ENCODE results near the gene SLC25A13. TPM values are rescaled to one million over a fixed set of nuclear protein-coding genes. Genes with fewer than 3 reads are reported as not detected.

The SLC25A13 gene
- total and polyA plus RNA-seq, 2 experiments from 2014 or later = 4.8 to 19.1 TPM

GRCh38 chr7:96152706-96153105 is 169.2 kb downstream of the SLC25A13 start:
- WGBS, 2 experiments (ENCODE audit: low coverage in 1 of 2, low lambda C conversion rate in 2 of 2, missing lambda C conversion rate in 2 of 2) = 95 to 97% methylated on average over 5 of the region's 5 CpGs
- no peak overlapping the region for H3K4me3 ChIP-seq
- no peak overlapping the region for H2AFZ ChIP-seq
- DNase-seq = no peak
- H3K9me2 ChIP-seq (ENCODE audit: insufficient read depth) = no peaks in the 10 kb centered on the region
- no peaks in the 10 kb centered on the region for H3K27me3 ChIP-seq (replicated peaks; ENCODE audit: insufficient read depth)
- no peaks in the 10 kb centered on the region for H3K9me3 ChIP-seq (ENCODE audit: low read depth)
- in situ Hi-C loops (cut with MboI) = no loop called here
- no peak overlapping the region for H3K4me2 ChIP-seq (ENCODE audit: unreplicated experiment)
- no peak overlapping the region for H3K27ac ChIP-seq
- no peaks in the 10 kb centered on the region for H3K36me3 ChIP-seq (ENCODE audit: low read depth)
- H4K20me1 ChIP-seq (ENCODE audit: insufficient read depth) = no peaks in the 10 kb centered on the region
- H3K79me2 ChIP-seq (ENCODE audit: insufficient read depth) = no peaks in the 10 kb centered on the region
- no peaks in the 10 kb centered on the region; the same call in 1 of the 2 replicates for H3K4me1 ChIP-seq (ENCODE audit: insufficient read depth)
- H3F3A ChIP-seq (ENCODE audit: insufficient read depth) = no peaks in the 10 kb centered on the region
- no peak for TF ChIP-seq EZH2 (IDR thresholded peaks at IDR 0.05; ENCODE audit: insufficient read depth, poor library complexity, severe bottlenecking)
- no peak for TF ChIP-seq EZH2phosphoT487 (IDR thresholded peaks at IDR 0.05; ENCODE audit: insufficient read depth, low read depth)
- no peak overlapping the region for H3K9ac ChIP-seq

GRCh38 chr7:96151889-96152288 is 170.0 kb downstream of the SLC25A13 start:
- Histone ChIP-seq H3K9ac (no peak overlapping the region), H3K79me2 (ENCODE audit: insufficient read depth) (no peaks in the 10 kb centered on the region), H2AFZ (no peak overlapping the region), H3K27ac (no peak overlapping the region), H3K9me3 (ENCODE audit: low read depth) (no peaks in the 10 kb centered on the region), H3K4me2 (ENCODE audit: unreplicated experiment) (no peak overlapping the region), H3K36me3 (ENCODE audit: low read depth) (no peaks in the 10 kb centered on the region), H3K4me1 (ENCODE audit: insufficient read depth) (no peaks in the 10 kb centered on the region; the same call in 1 of the 2 replicates), H4K20me1 (ENCODE audit: insufficient read depth) (no peaks in the 10 kb centered on the region), H3F3A (ENCODE audit: insufficient read depth) (no peaks in the 10 kb centered on the region), H3K27me3 (replicated peaks; ENCODE audit: insufficient read depth) (no peaks in the 10 kb centered on the region), H3K4me3 (no peak overlapping the region), H3K9me2 (ENCODE audit: insufficient read depth) (no peaks in the 10 kb centered on the region)
- DNase-seq = no peak
- no peak for TF ChIP-seq EZH2 (IDR thresholded peaks at IDR 0.05; ENCODE audit: insufficient read depth, poor library complexity, severe bottlenecking)
- TF ChIP-seq EZH2phosphoT487 (IDR thresholded peaks at IDR 0.05; ENCODE audit: insufficient read depth, low read depth) = no peak
- in situ Hi-C loops (cut with MboI) = no loop called here
- WGBS, 2 experiments (ENCODE audit: low coverage in 1 of 2, low lambda C conversion rate in 2 of 2, missing lambda C conversion rate in 2 of 2) = 95 to 100% methylated on average over 3 of the region's 3 CpGs

GRCh38 chr7:96144260-96144526 is 177.7 kb downstream of the SLC25A13 start:
- Histone ChIP-seq H3K4me3 (no peak overlapping the region), H3F3A (ENCODE audit: insufficient read depth) (no peaks in the 10 kb centered on the region), H4K20me1 (ENCODE audit: insufficient read depth) (no peaks in the 10 kb centered on the region), H3K27me3 (replicated peaks; ENCODE audit: insufficient read depth) (no peaks in the 10 kb centered on the region), H3K4me2 (ENCODE audit: unreplicated experiment) (no peak overlapping the region), H3K27ac (no peak overlapping the region), H3K36me3 (ENCODE audit: low read depth) (no peaks in the 10 kb centered on the region), H3K4me1 (ENCODE audit: insufficient read depth) (no peaks in the 10 kb centered on the region), H3K9me3 (ENCODE audit: low read depth) (no peaks in the 10 kb centered on the region), H3K79me2 (ENCODE audit: insufficient read depth) (no peaks in the 10 kb centered on the region), H2AFZ (no peak overlapping the region), H3K9me2 (ENCODE audit: insufficient read depth) (no peaks in the 10 kb centered on the region), H3K9ac (no peak overlapping the region)
- in situ Hi-C loops (cut with MboI) = no loop called here
- no peak for DNase-seq
- WGBS, 2 experiments (ENCODE audit: low coverage in 1 of 2, low lambda C conversion rate in 2 of 2, missing lambda C conversion rate in 2 of 2) = 92 to 96% methylated on average over 1 of the region's 1 CpG
- TF ChIP-seq EZH2phosphoT487 (IDR thresholded peaks at IDR 0.05; ENCODE audit: insufficient read depth, low read depth) (no peak), EZH2 (IDR thresholded peaks at IDR 0.05; ENCODE audit: insufficient read depth, poor library complexity, severe bottlenecking) (no peak)

GRCh38 chr7:96143495-96144259 is 178.2 kb downstream of the SLC25A13 start:
- in situ Hi-C loops (cut with MboI) = no loop called here
- TF ChIP-seq EZH2phosphoT487 (IDR thresholded peaks at IDR 0.05; ENCODE audit: insufficient read depth, low read depth) = no peak
- no peak for TF ChIP-seq EZH2 (IDR thresholded peaks at IDR 0.05; ENCODE audit: insufficient read depth, poor library complexity, severe bottlenecking)

More at GRCh38 chr7:96143495-96144259, 178.2 kb downstream of the SLC25A13 start:
- H3K4me2 ChIP-seq (ENCODE audit: unreplicated experiment) = no peak overlapping the region
- H3K4me1 ChIP-seq (ENCODE audit: insufficient read depth) = no peaks in the 10 kb centered on the region
- H3K4me3 ChIP-seq = no peak overlapping the region
- no peak for DNase-seq
- no peaks in the 10 kb centered on the region for H3K79me2 ChIP-seq (ENCODE audit: insufficient read depth)
- H3F3A ChIP-seq (ENCODE audit: insufficient read depth) = no peaks in the 10 kb centered on the region
- no peaks in the 10 kb centered on the region for H3K27me3 ChIP-seq (replicated peaks; ENCODE audit: insufficient read depth)
- H3K9me3 ChIP-seq (ENCODE audit: low read depth) = no peaks in the 10 kb centered on the region
- no peaks in the 10 kb centered on the region for H4K20me1 ChIP-seq (ENCODE audit: insufficient read depth)
- H3K36me3 ChIP-seq (ENCODE audit: low read depth) = no peaks in the 10 kb centered on the region
- no peak overlapping the region for H3K9ac ChIP-seq
- 96 to 100% methylated on average over 1 of the region's 1 CpG for WGBS, 2 experiments (ENCODE audit: low coverage in 1 of 2, low lambda C conversion rate in 2 of 2, missing lambda C conversion rate in 2 of 2)
- no peak overlapping the region for H2AFZ ChIP-seq
- H3K27ac ChIP-seq = no peak overlapping the region
- H3K9me2 ChIP-seq (ENCODE audit: insufficient read depth) = no peaks in the 10 kb centered on the region
